Esophagus muscularis mucosa (tissue), 4 donors: ENCODE measurements around the gene CUL4A. TPM values are rescaled to one million over a fixed set of nuclear protein-coding genes. Genes with fewer than 3 reads are reported as not detected.

Source experiments
- DNase-seq: peaks from one replicate; pipeline ENCODE4 v3.0.0-alpha.2; 2017; ENCODE audit errors: extremely low spot score
- H3K27ac ChIP-seq, 4 donors: fragments of 200-600 bp; sonication (generic); replicated peaks in 1 of 4; 1 replicate in 3 of 4; 2 replicates in 1 of 4; pipeline ENCODE4 v1.5.1; 2016 to 2019; ENCODE audit warnings: mild to moderate bottlenecking in 1 of 4
- H3K27me3 ChIP-seq, 4 donors: fragments of 200-600 bp; sonication (generic); one replicate each; pipeline versions ENCODE4 v1.5.1 to v1.6.0; 2016 to 2019
- H3K36me3 ChIP-seq, 4 donors: fragments of 200-600 bp; sonication (generic); one replicate each; pipeline ENCODE4 v1.5.1; 2016 to 2019
- H3K4me1 ChIP-seq, 4 donors: fragments of 200-600 bp; sonication (generic); one replicate each; pipeline ENCODE4 v1.5.1; 2016 to 2019
- H3K4me3 ChIP-seq, 4 donors: fragments of 200-600 bp; sonication (generic); 1 replicate in 2 of 4; 2 replicates in 2 of 4; pipeline ENCODE4 v1.5.1; 2016 to 2019; ENCODE audit warnings: mild to moderate bottlenecking in 4 of 4, moderate library complexity in 1 of 4
- H3K9me3 ChIP-seq, 4 donors: fragments of 200-600 bp; sonication (generic); 1 replicate in 3 of 4; 2 replicates in 1 of 4; pipeline ENCODE4 v1.5.1; 2016 to 2019
- EP300 ChIP-seq: sonication (generic); formaldehyde crosslinking; IDR thresholded peaks from one replicate; pipeline ENCODE4 v1.6.1; 2017; ENCODE audit warnings: antibody characterized with exemption
- POLR2A ChIP-seq: fragments of 450-650 bp; IDR thresholded peaks from one replicate; pipeline ENCODE4 v1.6.1; 2017; ENCODE audit warnings: antibody characterized with exemption, moderate library complexity, mild to moderate bottlenecking, low read depth
- POLR2AphosphoS5 ChIP-seq, 2 donors: sonication (generic); formaldehyde crosslinking; IDR thresholded peaks; one replicate each; pipeline ENCODE4 v1.6.1; 2017; ENCODE audit warnings: antibody characterized with exemption in 2 of 2
- WGBS: methylation state at CpG from one replicate; pipeline ENCODE4 v1.1.5; 2018; 5-methylcytosine and 5-hydroxymethylcytosine counted together
- intact Hi-C: fragments of 100-400 bp; cut with DNase I; formaldehyde crosslinking; loops from one replicate; pipeline ENCODE4 v1.15.1; 2023
- total RNA-seq, 4 donors: library from RNA; depleted of rRNA; stranded (reverse); fragments of >200 nt; gene quantifications; one replicate each; pipeline versions ENCODE4 v1.1.0 to v1.2.1, GENCODE V29; 2016
- TF ChIP-seq, protein P1 (sequence below), 3 experiments: fragments of 200-600 bp in 2 of 3; fragments of 450-650 bp in 1 of 3; sonication (generic) in 2 of 3; IDR thresholded peaks; one replicate each; pipeline ENCODE4 v1.5.1; 2017 to 2019; ENCODE audit warnings: antibody characterized with exemption in 3 of 3, mild to moderate bottlenecking in 2 of 3, moderate library complexity in 1 of 3

Gene CUL4A
- total RNA-seq, 4 donors from 2014 or later: 93.4 to 154 (median 122) TPM

DNA sequence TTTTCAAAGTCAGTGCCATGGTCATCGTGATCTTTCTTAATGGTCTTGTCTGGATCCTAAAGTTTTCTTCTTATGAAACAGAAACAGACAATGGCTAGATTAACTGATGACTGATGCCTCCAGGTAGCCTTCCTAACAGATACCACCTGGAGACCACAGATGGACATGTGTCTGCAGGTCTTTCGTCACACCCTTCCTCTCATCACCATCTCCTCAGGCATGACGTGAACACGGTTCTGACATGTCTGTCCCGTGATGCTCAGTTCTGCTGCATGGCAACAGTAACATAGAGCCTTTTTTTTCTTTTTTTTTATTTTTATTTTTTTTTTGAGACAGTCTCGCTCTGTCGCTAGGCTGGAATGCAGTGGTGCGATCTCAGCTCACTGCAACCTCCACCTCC, 74.5 kb downstream of the CUL4A start:
- TF ChIP-seq EP300 (no peak), POLR2AphosphoS5 (IDR thresholded peaks at IDR 0.05) (no peak), POLR2A (no peak)
- TF ChIP-seq, protein P1, sequence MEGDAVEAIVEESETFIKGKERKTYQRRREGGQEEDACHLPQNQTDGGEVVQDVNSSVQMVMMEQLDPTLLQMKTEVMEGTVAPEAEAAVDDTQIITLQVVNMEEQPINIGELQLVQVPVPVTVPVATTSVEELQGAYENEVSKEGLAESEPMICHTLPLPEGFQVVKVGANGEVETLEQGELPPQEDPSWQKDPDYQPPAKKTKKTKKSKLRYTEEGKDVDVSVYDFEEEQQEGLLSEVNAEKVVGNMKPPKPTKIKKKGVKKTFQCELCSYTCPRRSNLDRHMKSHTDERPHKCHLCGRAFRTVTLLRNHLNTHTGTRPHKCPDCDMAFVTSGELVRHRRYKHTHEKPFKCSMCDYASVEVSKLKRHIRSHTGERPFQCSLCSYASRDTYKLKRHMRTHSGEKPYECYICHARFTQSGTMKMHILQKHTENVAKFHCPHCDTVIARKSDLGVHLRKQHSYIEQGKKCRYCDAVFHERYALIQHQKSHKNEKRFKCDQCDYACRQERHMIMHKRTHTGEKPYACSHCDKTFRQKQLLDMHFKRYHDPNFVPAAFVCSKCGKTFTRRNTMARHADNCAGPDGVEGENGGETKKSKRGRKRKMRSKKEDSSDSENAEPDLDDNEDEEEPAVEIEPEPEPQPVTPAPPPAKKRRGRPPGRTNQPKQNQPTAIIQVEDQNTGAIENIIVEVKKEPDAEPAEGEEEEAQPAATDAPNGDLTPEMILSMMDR (IDR thresholded peaks at IDR 0.05): no peak
- H3K27ac ChIP-seq: no peak overlapping the region
- H3K27me3 ChIP-seq: peaks cover 0 to 46% (median 0%) of the 10 kb centered on the region in 4 donors
- no peaks in the 10 kb centered on the region for H3K4me1 ChIP-seq
- H3K9me3 ChIP-seq: no peaks in the 10 kb centered on the region
- H3K36me3 ChIP-seq: no peaks in the 10 kb centered on the region
- DNase-seq: no peak
- WGBS: 82% methylated on average over 8 of the region's 8 CpGs
- intact Hi-C loops: no loop called here
- H3K4me3 ChIP-seq: no peak overlapping the region

DNA sequence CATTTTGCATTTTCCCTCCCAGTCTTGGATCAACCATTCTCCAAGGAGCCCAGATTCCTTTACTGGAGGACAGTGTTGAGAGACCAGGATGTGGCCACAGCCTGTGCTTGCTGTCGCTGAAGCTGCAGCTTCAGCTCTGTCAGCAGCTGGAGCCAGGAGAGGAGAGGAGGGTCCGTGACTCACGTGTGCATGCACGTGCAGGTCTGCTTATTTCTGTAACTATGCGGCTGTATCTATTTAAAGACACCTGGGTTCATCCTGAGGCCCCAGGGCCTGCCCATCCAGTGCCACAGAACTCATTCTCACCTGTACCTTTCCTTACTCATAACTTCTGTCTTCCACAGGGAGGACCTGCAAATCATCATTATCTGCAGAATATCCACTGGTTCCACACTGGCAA, 79.5 kb downstream of the CUL4A start:
- no peak overlapping the region for H3K27ac ChIP-seq
- no peak for DNase-seq
- intact Hi-C loops: no loop called here
- no peak overlapping the region for H3K4me3 ChIP-seq
- TF ChIP-seq POLR2AphosphoS5 (IDR thresholded peaks at IDR 0.05) (no peak), EP300 (no peak), POLR2A (no peak)
- TF ChIP-seq, protein P1 (IDR thresholded peaks at IDR 0.05): no peak
- H3K9me3 ChIP-seq: no peaks in the 10 kb centered on the region
- 57% methylated on average over 5 of the region's 5 CpGs for WGBS
- peaks cover 0 to 56% (median 2%) of the 10 kb centered on the region in 4 donors for H3K27me3 ChIP-seq
- H3K36me3 ChIP-seq: no peaks in the 10 kb centered on the region
- peaks cover 3 to 14% (median 9%) of the 10 kb centered on the region in 4 donors for H3K4me1 ChIP-seq

DNA sequence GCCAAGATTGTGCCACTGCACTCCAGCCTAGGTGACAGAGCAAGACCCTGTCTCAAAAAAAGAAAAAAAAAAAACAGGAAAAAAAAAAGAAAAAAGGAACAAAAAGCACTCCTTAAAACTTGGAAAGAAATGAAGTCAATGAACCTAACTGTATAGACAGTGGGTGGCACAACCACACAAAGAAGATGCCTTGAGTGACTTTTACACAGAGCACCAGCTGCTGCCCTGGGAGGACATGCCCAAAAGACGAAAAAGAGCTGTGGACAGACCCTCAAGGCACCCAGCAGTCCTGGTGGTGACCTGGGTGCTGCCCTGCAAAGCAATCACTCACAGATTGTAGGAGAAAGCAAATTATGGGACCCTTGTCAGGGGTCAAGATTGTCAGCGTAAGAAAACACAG, 81.7 kb downstream of the CUL4A start:
- peaks cover 0 to 49% (median 2%) of the 10 kb centered on the region in 4 donors for H3K27me3 ChIP-seq
- DNase-seq: no peak
- H3K4me1 ChIP-seq: peaks cover 7 to 19% (median 14%) of the 10 kb centered on the region in 4 donors
- TF ChIP-seq, protein P1 (IDR thresholded peaks at IDR 0.05): no peak
- TF ChIP-seq POLR2A: no peak
- TF ChIP-seq EP300: no peak
- TF ChIP-seq POLR2AphosphoS5 (IDR thresholded peaks at IDR 0.05): no peak
- no peaks in the 10 kb centered on the region for H3K9me3 ChIP-seq
- H3K27ac ChIP-seq: no peak overlapping the region
- H3K36me3 ChIP-seq: no peaks in the 10 kb centered on the region
- WGBS: 63% methylated on average over 2 of the region's 2 CpGs
- H3K4me3 ChIP-seq: no peak overlapping the region
- intact Hi-C loops: loop anchor here (10.0 kb wide), 2 partner anchors 74 to 104 kb away; partner anchors contain the start of gene GRTP1

DNA sequence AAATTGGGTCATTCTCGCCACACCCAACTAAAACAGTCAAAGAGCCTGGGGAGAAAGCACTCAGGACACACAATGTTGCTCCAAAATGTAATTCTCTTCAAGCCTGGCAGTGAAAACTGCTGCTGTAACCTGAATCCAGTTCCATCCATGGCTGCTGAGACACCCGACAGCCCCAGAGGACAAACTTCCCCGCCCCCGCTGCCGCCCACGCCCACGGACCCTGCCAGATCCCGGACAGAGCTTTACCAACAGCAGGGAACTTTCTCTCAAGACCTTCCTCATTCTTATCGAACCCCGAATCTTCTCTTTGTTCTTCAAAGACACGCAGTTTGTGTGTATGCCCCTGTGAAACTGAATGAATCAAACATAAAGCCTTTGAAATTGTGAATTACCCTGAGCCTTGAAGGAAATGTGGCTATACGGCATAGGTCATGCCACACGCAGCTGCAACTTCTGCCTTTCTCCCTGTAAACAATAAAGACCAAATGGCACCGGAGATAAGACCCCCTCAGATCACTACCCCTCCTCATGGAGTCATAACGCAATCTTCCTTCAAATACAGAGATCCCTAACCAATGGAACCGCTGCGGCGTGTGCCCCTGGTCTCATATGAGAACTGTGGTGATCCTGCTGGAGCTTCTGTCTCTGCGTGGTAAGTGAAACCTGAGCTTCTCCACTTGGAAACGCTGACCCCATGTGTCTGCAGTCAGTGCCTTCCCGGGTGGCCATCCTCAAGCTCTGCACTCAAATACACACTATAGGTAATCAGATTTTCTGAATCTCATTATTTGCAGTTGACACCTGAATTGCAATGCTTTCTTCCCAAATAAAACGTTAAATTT, 82.8 kb downstream of the CUL4A start:
- H3K27me3 ChIP-seq: peaks cover 0 to 41% (median 2%) of the 10 kb centered on the region in 4 donors
- intact Hi-C loops: loop anchor here (10.0 kb wide), 2 partner anchors 73 to 103 kb away; partner anchors contain the start of gene GRTP1
- no peak overlapping the region for H3K27ac ChIP-seq
- peaks cover 0 to 7% (median 0%) of the 10 kb centered on the region in 4 donors for H3K9me3 ChIP-seq
- WGBS: 17% methylated on average over 21 of the region's 22 CpGs
- H3K36me3 ChIP-seq: no peaks in the 10 kb centered on the region
- DNase-seq: no peak
- H3K4me1 ChIP-seq: peaks cover 11 to 25% (median 19%) of the 10 kb centered on the region in 4 donors
- H3K4me3 ChIP-seq: peak overlapping the region; percentile 21 to 51 (median 32)
- TF ChIP-seq EP300: no peak
- no peak for TF ChIP-seq POLR2A
- TF ChIP-seq, protein P1 (IDR thresholded peaks at IDR 0.05): no peak
- no peak for TF ChIP-seq POLR2AphosphoS5 (IDR thresholded peaks at IDR 0.05)
